ENCODE measurements around the gene HIVEP3.

HIVEP3 gene

GRCh38 chr1:41733725-41734124, 185.0 kb downstream of the HIVEP3 start:
- Histone ChIP-seq H3K4me1 (ENCODE audit: insufficient read depth, low read length) (no peaks in the 10 kb centered on the region; the same call in 1 of the 2 replicates), H3K9me3 (ENCODE audit: control insufficient read depth, insufficient read depth, low read length) (no peaks in the 10 kb centered on the region), H3K9ac (ENCODE audit: low read depth, low read length) (no peak overlapping the region), H3K36me3 (ENCODE audit: insufficient read depth, low read length) (no peaks in the 10 kb centered on the region)

GRCh38 chr1:41733021-41733420, 185.7 kb downstream of the HIVEP3 start:
- H3K9ac ChIP-seq (ENCODE audit: low read depth, low read length), result no peak overlapping the region
- H3K9me3 ChIP-seq (ENCODE audit: control insufficient read depth, insufficient read depth, low read length), result no peaks in the 10 kb centered on the region
- no peaks in the 10 kb centered on the region; the same call in 1 of the 2 replicates for H3K4me1 ChIP-seq (ENCODE audit: insufficient read depth, low read length)
- H3K36me3 ChIP-seq (ENCODE audit: insufficient read depth, low read length), result no peaks in the 10 kb centered on the region

- Histone ChIP-seq H3K9ac (ENCODE audit: low read depth, low read length) (no peak overlapping the region), H3K36me3 (ENCODE audit: insufficient read depth, low read length) (no peaks in the 10 kb centered on the region), H3K9me3 (ENCODE audit: control insufficient read depth, insufficient read depth, low read length) (no peaks in the 10 kb centered on the region), H3K4me1 (ENCODE audit: insufficient read depth, low read length) (no peaks in the 10 kb centered on the region; the same call in 1 of the 2 replicates)
These were observed 187.1 kb downstream of the HIVEP3 start for GRCh38 chr1:41731516-41732030.

GRCh38 chr1:41730806-41731205, 187.9 kb downstream of the HIVEP3 start:
- Histone ChIP-seq H3K9ac (ENCODE audit: low read depth, low read length) (no peak overlapping the region), H3K4me1 (ENCODE audit: insufficient read depth, low read length) (no peaks in the 10 kb centered on the region; the same call in 1 of the 2 replicates)

GRCh38 chr1:41728403-41729202, 190.1 kb downstream of the HIVEP3 start:
- H3K9ac ChIP-seq (ENCODE audit: low read depth, low read length), result no peak overlapping the region

More at GRCh38 chr1:41730806-41731205, 187.9 kb downstream of the HIVEP3 start:
- Histone ChIP-seq H3K9me3 (ENCODE audit: control insufficient read depth, insufficient read depth, low read length) (no peaks in the 10 kb centered on the region), H3K36me3 (ENCODE audit: insufficient read depth, low read length) (no peaks in the 10 kb centered on the region)

GRCh38 chr1:41727749-41728115, 191.0 kb downstream of the HIVEP3 start:
- Histone ChIP-seq H3K9me3 (ENCODE audit: control insufficient read depth, insufficient read depth, low read length) (no peaks in the 10 kb centered on the region), H3K4me1 (ENCODE audit: insufficient read depth, low read length) (no peaks in the 10 kb centered on the region; the same call in 1 of the 2 replicates), H3K9ac (ENCODE audit: low read depth, low read length) (no peak overlapping the region), H3K36me3 (ENCODE audit: insufficient read depth, low read length) (no peaks in the 10 kb centered on the region)

More at GRCh38 chr1:41728403-41729202, 190.1 kb downstream of the HIVEP3 start:
- Histone ChIP-seq H3K36me3 (ENCODE audit: insufficient read depth, low read length) (no peaks in the 10 kb centered on the region), H3K4me1 (ENCODE audit: insufficient read depth, low read length) (no peaks in the 10 kb centered on the region; the same call in 1 of the 2 replicates), H3K9me3 (ENCODE audit: control insufficient read depth, insufficient read depth, low read length) (no peaks in the 10 kb centered on the region)

GRCh38 chr1:41726899-41727748, 191.6 kb downstream of the HIVEP3 start:
- no peak overlapping the region for H3K9ac ChIP-seq (ENCODE audit: low read depth, low read length)
- no peaks in the 10 kb centered on the region for H3K9me3 ChIP-seq (ENCODE audit: control insufficient read depth, insufficient read depth, low read length)
- H3K36me3 ChIP-seq (ENCODE audit: insufficient read depth, low read length), result no peaks in the 10 kb centered on the region
- no peaks in the 10 kb centered on the region; the same call in 1 of the 2 replicates for H3K4me1 ChIP-seq (ENCODE audit: insufficient read depth, low read length)

- H3K9ac ChIP-seq (ENCODE audit: low read depth, low read length), result no peak overlapping the region
- no peaks in the 10 kb centered on the region for H3K36me3 ChIP-seq (ENCODE audit: insufficient read depth, low read length)
- no peaks in the 10 kb centered on the region for H3K9me3 ChIP-seq (ENCODE audit: control insufficient read depth, insufficient read depth, low read length)
- no peaks in the 10 kb centered on the region; the same call in 1 of the 2 replicates for H3K4me1 ChIP-seq (ENCODE audit: insufficient read depth, low read length)
These were observed 192.4 kb downstream of the HIVEP3 start for GRCh38 chr1:41726292-41726691.

GRCh38 chr1:41724926-41725325, 193.8 kb downstream of the HIVEP3 start:
- no peaks in the 10 kb centered on the region for H3K36me3 ChIP-seq (ENCODE audit: insufficient read depth, low read length)
- no peaks in the 10 kb centered on the region for H3K9me3 ChIP-seq (ENCODE audit: control insufficient read depth, insufficient read depth, low read length)
- no peaks in the 10 kb centered on the region; the same call in 1 of the 2 replicates for H3K4me1 ChIP-seq (ENCODE audit: insufficient read depth, low read length)
- H3K9ac ChIP-seq (ENCODE audit: low read depth, low read length), result no peak overlapping the region

GRCh38 chr1:41724248-41724647, 194.5 kb downstream of the HIVEP3 start:
- H3K9ac ChIP-seq (ENCODE audit: low read depth, low read length), result no peak overlapping the region
- no peaks in the 10 kb centered on the region for H3K9me3 ChIP-seq (ENCODE audit: control insufficient read depth, insufficient read depth, low read length)
- no peaks in the 10 kb centered on the region; the same call in 1 of the 2 replicates for H3K4me1 ChIP-seq (ENCODE audit: insufficient read depth, low read length)
- H3K36me3 ChIP-seq (ENCODE audit: insufficient read depth, low read length), result no peaks in the 10 kb centered on the region

- Histone ChIP-seq H3K9me3 (ENCODE audit: control insufficient read depth, insufficient read depth, low read length) (no peaks in the 10 kb centered on the region), H3K9ac (ENCODE audit: low read depth, low read length) (no peak overlapping the region), H3K36me3 (ENCODE audit: insufficient read depth, low read length) (no peaks in the 10 kb centered on the region), H3K4me1 (ENCODE audit: insufficient read depth, low read length) (no peaks in the 10 kb centered on the region; the same call in 1 of the 2 replicates)
These were observed 194.9 kb downstream of the HIVEP3 start for GRCh38 chr1:41723786-41724185.

GRCh38 chr1:41722184-41722583, 196.5 kb downstream of the HIVEP3 start:
- H3K36me3 ChIP-seq (ENCODE audit: insufficient read depth, low read length), result no peaks in the 10 kb centered on the region
- no peaks in the 10 kb centered on the region; the same call in 1 of the 2 replicates for H3K4me1 ChIP-seq (ENCODE audit: insufficient read depth, low read length)
- H3K9ac ChIP-seq (ENCODE audit: low read depth, low read length), result no peak overlapping the region
- H3K9me3 ChIP-seq (ENCODE audit: control insufficient read depth, insufficient read depth, low read length), result no peaks in the 10 kb centered on the region

- Histone ChIP-seq H3K9me3 (ENCODE audit: control insufficient read depth, insufficient read depth, low read length) (no peaks in the 10 kb centered on the region), H3K4me1 (ENCODE audit: insufficient read depth, low read length) (peaks cover 5% of the 10 kb centered on the region; the same call in 1 of the 2 replicates), H3K36me3 (ENCODE audit: insufficient read depth, low read length) (no peaks in the 10 kb centered on the region), H3K9ac (ENCODE audit: low read depth, low read length) (no peak overlapping the region)
These were observed 197.8 kb downstream of the HIVEP3 start for GRCh38 chr1:41720861-41721410.

- peaks cover 5% of the 10 kb centered on the region; the same call in 1 of the 2 replicates for H3K4me1 ChIP-seq (ENCODE audit: insufficient read depth, low read length)
- no peaks in the 10 kb centered on the region for H3K9me3 ChIP-seq (ENCODE audit: control insufficient read depth, insufficient read depth, low read length)
- no peaks in the 10 kb centered on the region for H3K36me3 ChIP-seq (ENCODE audit: insufficient read depth, low read length)
- H3K9ac ChIP-seq (ENCODE audit: low read depth, low read length), result no peak overlapping the region
These were observed 199.1 kb downstream of the HIVEP3 start for GRCh38 chr1:41719590-41719989.
